ENCODE measurements around the gene PPP6R2.
"Not testable (repeated sequence)": the region's sequence is repeated elsewhere in the genome, so short reads cannot be mapped to it uniquely, and the experiment has no call there.

The PPP6R2 gene

DNA sequence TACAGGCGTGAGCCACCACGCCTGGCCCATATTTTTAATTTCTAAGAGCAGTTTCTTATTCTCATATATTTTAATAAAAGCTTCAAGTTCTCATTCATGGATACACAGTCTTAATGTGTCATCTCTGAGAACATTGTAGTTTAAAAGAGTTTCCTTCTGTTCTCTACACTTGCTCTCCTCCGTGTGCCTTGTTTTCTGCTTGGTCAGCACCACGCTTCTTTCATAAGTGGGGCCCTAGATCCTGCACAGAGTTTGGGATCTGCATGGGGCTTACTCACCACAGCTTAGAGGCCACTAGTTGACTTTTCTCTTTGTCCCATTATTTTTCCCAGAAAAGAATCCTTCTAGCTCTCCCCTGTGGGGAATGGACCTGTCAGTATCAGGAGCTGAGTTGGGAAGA lies 58.8 kb downstream of the PPP6R2 start:
- no peak for DNase-seq (ENCODE audit: low spot score)

- DNase-seq (ENCODE audit: low spot score), result no peak
Observed at GRCh38 chr22:50403701-50404101, 60.6 kb downstream of the PPP6R2 start.

DNA sequence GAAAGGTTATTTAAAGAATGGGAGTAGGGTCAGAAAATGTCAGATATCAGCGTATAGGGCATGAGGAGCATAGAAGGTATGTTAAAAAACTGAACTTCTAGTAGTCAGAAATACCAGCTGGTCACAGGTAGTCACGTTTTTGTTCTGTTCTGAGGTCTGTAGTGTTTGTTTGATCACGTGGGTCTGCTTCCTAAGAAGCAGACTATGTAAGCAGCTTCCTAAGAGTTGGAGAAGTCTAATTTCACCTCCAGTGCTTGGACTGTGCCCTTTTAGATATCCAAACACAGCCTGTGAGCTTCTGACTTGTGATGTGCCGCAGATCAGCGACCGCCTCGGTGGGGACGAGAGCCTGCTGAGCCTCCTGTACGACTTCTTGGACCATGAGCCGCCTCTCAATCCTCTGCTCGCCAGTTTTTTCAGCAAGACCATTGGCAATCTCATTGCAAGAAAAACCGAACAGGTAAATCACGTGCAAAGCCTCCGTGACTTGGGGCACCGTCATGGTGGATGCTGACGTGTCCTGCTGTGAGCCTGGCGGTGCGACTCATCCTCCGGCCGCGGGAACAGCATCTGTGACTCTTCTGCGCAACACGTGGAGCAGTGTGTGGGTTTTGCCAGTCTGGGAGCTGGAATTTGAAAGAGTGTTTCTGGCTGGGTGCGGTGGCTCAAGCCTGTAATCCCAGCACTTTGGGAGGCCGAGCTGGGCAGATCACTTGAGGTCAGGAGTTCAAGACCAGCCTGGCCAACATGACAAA lies 63.5 kb downstream of the PPP6R2 start:
- no peak for DNase-seq (ENCODE audit: low spot score)

DNA sequence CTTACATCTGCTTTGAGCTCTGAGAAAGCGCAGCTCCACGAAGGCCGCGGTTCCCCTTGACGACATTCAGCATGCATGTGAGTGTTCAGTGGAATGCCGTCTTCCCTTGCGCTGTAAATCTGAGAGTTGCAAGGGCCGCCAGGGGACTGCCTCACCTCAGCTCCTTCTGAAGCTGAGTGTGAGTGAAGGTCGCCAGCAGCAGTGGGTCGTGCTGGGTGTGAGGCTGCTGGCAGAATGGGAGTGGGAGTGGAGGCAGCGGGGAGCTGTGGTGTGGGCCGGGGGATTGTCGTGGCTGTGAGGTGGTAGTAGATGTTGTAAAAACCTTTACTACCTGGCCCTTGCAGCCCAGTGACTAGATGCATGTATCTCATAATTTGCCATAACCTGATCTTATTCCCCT lies 65.2 kb downstream of the PPP6R2 start:
- DNase-seq (ENCODE audit: low spot score), result no peak

- not testable (repeated sequence) for DNase-seq (ENCODE audit: low spot score)
Observed at GRCh38 chr22:50408954-50409353, 65.8 kb downstream of the PPP6R2 start.

DNA sequence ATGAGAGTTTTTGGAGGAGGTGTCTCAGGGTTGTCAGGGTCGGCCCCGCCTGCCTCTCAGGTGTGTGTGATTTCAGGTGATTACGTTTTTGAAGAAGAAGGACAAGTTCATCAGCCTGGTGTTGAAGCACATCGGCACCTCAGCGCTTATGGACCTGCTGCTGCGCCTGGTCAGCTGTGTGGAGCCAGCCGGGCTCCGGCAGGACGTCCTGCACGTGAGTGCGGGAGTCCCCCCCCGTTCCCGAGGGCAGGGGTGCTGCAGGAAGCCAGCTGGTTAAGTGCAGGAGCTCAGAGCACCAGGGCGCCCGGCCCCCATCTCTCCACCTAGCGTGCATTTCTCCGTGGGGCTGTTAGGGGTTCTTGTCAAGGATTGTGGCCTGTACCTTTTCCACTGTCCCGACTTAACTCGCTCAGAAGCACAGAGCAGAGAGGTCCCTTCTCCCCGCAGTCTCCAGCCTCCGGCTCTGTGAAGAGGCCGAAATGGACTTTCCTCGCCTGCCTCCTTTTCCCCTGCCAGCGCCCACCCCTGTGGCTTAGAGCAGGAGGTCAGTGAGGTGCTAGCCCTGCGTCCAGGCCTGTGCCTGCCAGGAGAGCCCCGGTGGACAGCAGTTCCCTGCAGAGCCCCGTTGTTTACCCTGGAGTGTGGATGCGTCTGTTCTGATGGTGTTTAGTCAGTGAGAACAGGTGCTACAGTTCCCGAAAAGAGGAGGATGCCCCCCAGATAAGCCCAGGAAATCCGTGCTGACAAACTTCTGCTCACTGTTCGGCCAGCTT lies 71.5 kb downstream of the PPP6R2 start:
- no peak for DNase-seq (ENCODE audit: low spot score)

DNA sequence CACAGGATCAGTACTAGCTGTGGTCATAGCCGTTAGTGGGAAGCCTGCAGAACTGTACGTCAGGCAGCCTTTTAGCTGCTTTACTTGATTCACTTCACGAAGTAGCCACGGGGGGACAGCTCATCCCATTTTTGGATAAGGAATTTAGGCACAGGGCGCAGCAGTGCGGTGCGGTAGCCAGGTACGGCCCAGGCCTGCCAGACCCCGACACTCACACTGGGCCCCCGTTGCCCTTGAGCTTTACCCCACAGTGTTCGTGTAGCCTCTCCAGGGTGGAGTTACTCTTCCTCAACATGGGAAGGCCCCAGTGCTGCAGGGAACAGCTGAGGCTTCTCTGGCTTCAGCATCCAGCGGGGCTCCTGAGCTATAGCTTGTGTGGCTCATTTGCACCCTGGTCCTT lies 72.3 kb downstream of the PPP6R2 start:
- DNase-seq (ENCODE audit: low spot score), result no peak

- DNase-seq (ENCODE audit: low spot score), result no peak
Observed at GRCh38 chr22:50416996-50417395, 73.9 kb downstream of the PPP6R2 start.

DNA sequence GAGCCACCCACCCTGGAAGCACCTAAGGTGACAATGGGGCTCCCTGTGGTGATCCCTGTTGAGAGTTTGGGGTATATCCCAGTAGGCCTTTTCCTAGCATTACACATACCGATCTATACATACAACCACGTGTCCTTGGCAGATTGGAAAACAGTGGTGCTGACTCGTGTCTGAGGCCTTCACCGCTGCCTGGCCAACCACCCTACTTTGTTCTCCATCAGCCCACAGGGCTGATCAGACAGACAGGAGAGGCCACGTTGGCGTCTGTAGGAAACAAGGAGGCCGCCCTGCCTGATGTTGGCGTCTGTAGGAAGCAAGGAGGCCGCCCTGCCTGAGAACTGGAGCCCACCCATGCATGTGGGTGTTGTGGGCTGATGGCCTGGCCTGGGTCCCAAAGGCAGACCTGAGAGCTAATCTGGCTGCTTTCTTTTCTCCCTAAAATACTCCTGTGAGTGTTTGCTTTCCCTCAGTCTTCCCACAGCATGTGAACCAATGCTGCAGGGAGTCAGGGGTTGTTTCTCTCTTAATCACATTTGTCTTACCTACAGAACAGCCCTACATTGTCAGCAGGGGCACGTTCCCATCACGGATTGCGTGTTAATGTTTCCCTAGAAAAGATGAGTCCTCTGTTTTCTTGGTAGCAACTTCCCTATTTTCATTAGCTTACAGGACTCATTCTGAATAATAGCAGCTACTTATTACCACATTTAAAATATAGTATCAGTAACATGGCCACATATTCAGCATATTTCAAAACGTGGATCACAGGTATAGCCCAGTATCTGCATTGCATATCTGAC lies 74.5 kb downstream of the PPP6R2 start:
- DNase-seq (ENCODE audit: low spot score), result no peak

DNA sequence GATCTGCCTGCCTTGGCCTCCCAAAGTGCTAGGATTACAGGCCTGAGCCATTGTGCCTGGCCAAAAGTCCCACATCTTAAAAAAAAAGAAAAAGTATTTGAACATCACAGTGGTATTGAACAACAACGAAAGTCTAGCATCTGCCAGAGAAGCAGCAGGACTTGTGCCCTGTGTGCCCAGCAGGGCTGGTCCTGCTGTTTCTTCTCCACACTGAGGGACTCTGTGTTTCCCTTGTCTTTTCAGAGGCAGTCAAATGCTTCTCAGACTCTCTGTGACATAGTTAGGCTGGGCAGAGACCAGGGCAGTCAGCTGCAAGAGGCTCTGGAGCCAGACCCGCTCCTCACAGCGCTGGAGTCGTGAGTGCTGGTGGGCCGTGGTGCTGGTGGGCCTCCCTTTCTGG lies 75.5 kb downstream of the PPP6R2 start:
- DNase-seq (ENCODE audit: low spot score), result no peak

DNA sequence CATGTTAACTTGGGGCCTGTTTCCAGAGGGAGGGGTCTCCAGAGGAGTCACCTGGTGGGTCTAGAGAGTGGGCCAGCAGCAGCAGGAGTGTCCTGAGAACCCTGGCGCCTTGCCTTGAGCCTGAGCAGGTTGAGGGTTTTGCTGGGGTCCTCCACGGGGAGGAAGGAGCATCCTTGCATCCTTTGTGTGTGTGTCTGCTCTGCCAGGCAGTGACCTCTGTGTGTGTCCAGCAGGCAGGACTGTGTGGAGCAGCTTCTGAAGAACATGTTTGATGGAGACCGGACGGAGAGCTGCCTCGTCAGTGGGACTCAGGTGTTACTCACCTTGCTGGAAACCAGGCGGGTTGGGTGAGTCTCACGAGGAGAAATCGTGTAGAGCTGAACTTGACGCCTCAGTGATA lies 76.0 kb downstream of the PPP6R2 start:
- DNase-seq (ENCODE audit: low spot score), result no peak

DNA sequence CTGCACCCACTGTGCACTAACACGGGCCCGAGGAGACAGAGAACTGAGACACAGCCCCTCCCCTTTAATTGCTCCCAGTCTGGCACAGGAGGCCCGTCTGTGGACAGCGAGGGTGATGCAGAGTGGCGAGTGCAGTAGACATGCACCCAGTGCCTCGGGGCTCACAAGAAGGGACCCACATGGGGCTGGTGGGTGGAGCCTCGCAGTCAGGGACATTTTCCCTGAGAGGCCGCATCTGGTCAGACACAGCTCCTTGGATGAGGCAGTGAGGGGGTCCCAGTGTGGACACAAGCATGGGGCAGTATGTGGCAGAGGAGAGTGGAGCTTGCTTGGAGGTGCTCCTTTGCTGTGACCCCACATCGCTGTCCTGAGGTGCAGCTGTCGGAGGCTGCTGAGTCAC lies 76.9 kb downstream of the PPP6R2 start:
- DNase-seq (ENCODE audit: low spot score), result no peak

DNA sequence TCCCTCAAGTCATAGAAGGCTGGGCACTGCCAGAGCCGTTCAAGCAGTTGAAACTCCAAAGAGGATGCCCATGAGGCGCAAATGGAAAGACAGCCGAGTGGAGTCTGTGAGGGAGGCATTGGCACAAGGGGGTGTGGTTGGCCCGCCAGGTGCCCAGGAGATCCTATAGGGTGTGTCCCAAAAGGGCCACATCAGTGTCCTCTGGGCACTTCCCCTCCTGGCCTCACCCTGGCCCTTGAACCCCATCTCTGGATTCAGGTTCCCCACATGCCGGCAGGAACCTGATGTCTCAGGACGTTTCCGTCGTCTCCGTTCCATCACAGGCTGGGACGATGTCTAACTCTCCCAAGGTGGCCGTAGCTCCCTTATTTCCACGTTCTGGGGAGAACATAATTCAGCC lies 77.5 kb downstream of the PPP6R2 start:
- DNase-seq (ENCODE audit: low spot score), result no peak

- no peak for DNase-seq (ENCODE audit: low spot score)
Observed at GRCh38 chr22:50422046-50422445, 78.9 kb downstream of the PPP6R2 start.

- no peak for DNase-seq (ENCODE audit: low spot score)
Observed at GRCh38 chr22:50422961-50423815, 80.1 kb downstream of the PPP6R2 start.

DNA sequence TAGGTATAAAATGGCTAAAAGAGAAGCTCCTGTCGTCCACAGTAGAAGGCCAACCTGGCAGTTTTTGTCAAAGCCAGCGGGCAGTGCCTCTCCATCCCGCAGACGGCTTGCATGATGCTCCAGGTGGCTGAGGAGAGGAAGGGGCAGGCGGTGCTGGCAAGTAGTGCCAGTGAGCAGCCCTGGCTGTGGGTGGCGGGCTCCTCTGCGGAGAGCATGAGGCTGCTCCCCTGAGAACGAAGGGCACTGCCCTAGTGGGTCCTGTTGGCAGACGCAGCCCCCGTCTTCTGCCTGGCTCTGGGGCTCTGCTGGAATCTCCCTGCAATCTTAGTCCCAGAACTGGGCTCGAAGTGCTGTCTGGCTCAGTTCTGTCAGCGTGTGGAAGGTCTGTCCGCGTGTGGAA lies 80.8 kb downstream of the PPP6R2 start:
- DNase-seq (ENCODE audit: low spot score), result no peak

DNA sequence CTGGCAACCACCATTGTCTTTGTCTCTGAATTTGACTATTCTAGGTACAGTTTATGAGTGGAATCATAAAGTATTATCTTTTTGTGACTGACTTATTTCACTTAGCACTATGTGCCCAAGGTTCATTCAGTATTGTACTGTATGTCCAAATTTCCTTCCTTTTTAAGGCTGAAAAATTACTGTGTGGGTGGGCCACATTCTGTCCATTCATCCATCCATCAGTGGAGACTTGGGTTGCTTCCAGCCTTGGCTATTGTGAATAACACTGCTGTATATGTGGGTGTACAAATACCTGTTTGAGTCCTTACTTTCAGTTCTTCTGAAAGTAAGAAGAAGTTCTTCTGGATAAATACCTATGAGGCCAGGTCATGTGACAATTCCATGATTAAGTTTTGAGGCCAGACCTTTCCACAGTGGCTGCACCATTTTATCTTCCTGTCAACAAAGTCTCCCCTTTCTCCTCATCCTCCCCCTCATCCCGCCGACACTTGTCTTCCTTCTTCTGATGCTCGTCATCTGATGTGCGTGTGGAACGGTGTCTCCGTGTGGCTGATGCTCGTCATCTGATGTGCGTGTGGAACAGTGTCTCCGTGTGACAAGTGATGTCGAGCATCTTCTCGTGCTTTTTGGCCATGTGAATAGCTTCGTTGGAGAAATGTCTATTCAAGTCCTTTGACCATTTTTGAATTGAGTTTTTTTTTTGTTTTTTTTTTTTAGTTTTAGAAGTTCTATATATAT lies 82.2 kb downstream of the PPP6R2 start:
- DNase-seq (ENCODE audit: low spot score), result no peak

GRCh38 chr22:50432131-50432876 lies 89.2 kb downstream of the PPP6R2 start:
- no peak for DNase-seq (ENCODE audit: low spot score)

- DNase-seq (ENCODE audit: low spot score), result not testable (repeated sequence)
Observed at GRCh38 chr22:50432877-50433510, 89.9 kb downstream of the PPP6R2 start.

DNA sequence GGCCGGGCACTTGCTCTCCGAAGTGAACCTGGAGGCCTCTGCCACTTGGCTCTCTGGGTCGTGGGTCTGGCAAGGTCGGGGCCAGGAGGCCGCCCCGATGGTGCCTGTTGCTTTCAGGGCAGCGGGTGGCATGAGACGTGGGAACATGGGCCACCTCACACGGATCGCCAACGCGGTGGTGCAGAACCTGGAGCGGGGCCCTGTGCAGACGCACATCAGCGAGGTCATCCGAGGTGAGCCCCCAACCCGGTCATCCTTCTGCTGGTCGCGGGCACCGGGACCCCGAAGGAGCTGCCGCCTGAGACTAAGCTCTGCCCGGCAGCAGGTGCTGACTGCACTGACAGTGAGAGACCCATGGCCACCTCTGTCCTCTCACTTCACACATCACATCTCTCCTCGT lies 91.7 kb downstream of the PPP6R2 start:
- no peak for DNase-seq (ENCODE audit: low spot score)
